ENCODE data around the gene ASPDH. TPM values are rescaled to one million over a fixed set of nuclear protein-coding genes. Genes with fewer than 3 reads are reported as not detected.
A peak's percentile ranks its signal among the peaks of the same experiment; 100 is the strongest.

ASPDH gene
- total and polyA plus RNA-seq, 2 of the 13 experiments (the other 11 are each of a cell fraction or from before 2014, with no cell fraction given): 2.2 to 3.3 TPM

- TF ChIP-seq ZNF800 (CRISPR knock-in tag; IDR thresholded peaks at IDR 0.05): no peak
- no peak for TF ChIP-seq RAD51 (IDR thresholded peaks at IDR 0.05; ENCODE audit: borderline replicate concordance)
- no peak for TF ChIP-seq ZBTB2 (CRISPR knock-in tag; IDR thresholded peaks at IDR 0.05; ENCODE audit: low read depth)
- no peak for ATAC-seq
- FAIRE-seq: no peak
- Histone ChIP-seq H3K4me2 (ENCODE audit: low read depth, low read length) (no peak overlapping the region), H3K79me2 (ENCODE audit: insufficient read depth, low read length) (no peaks in the 10 kb centered on the region), H3K27ac (ENCODE audit: extremely low read length, insufficient read depth, low read length) (no peak overlapping the region), H2AFZ (ENCODE audit: low read length) (no peak overlapping the region), H4K20me1 (ENCODE audit: insufficient read depth, low read length) (no peaks in the 10 kb centered on the region), H3K4me3 (replicated peaks in 1 of 3; ENCODE audit: insufficient read depth in 1 of 3, low read depth in 2 of 3, low read length in 3 of 3) (no peak overlapping the region), H3K9ac (ENCODE audit: insufficient read depth, low read depth, low read length) (no peak overlapping the region), H3K4me1 (ENCODE audit: insufficient read depth, low read length) (no peaks in the 10 kb centered on the region), H3K36me3 (replicated peaks in 1 of 2; ENCODE audit: control insufficient read depth in 1 of 2, insufficient read depth in 2 of 2, low read length in 2 of 2) (no peaks in the 10 kb centered on the region), H3K9me3 (ENCODE audit: low read length) (no peaks in the 10 kb centered on the region), H3K27me3 (ENCODE audit: control insufficient read depth in 1 of 2, insufficient read depth in 2 of 2, low read length in 2 of 2) (peaks cover 4 to 42% of the 10 kb centered on the region in 2 experiments; a peak in 4 of 5 replicates)
- no TSS peak for BruUV-seq (replicated peaks)
- CTCF ChIA-PET (ENCODE audit: low intra/inter-chr PET ratio, low total read pairs): no interaction called here
- in situ Hi-C loops (cut with HindIII; ENCODE audit: extremely low pct_ligation_motif_present, low pct_unique_long_range_greater_than_20kb) (no loop called here), intact Hi-C loops (cut with micrococcal nuclease; ENCODE audit: unreplicated experiment) (no loop called here)
- POLR2A ChIA-PET: no interaction called here
- DNase-seq (ENCODE audit: low spot score): no peak
- 20% methylated on average over 5 of the region's 8 CpGs for WGBS (ENCODE audit: low lambda C conversion rate)
Observed at GRCh38 chr19:50550594-50550966, 36.9 kb upstream of the ASPDH start.

DNA sequence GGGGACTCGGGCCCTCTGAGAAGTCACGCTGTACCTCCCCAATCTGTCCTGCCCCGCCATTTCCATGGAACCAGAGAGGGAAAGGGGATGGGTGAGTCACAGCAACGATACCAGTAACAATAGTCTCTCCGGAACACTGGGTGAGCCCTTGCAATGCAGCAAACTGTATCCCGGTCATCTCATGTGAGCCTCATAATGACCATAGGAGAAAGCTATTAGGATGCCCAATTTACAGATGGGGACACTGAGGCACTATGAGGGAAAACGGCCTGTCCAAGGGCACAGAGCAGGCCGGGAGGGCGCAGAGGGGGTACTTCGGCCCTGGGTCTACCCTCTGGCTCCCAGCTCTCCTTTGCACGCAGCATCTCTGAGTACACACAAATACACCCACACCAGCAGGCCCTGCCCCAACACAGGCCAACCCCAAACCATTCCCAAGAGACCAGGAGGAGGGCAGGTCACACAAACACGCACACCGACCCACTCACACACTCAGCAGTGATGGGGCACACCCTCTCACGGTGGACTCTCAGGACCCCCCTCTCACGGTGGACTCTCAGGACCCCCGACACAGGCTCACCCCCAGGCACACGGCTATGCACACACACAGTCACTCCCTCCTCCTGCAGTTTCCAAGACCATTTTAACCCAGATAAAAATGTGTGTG is 36.3 kb upstream of the ASPDH start:
- Histone ChIP-seq H3K9me3 (ENCODE audit: low read length) (no peaks in the 10 kb centered on the region), H3K79me2 (ENCODE audit: insufficient read depth, low read length) (no peaks in the 10 kb centered on the region), H3K4me3 (replicated peaks in 1 of 3; ENCODE audit: insufficient read depth in 1 of 3, low read depth in 2 of 3, low read length in 3 of 3) (no peak overlapping the region), H2AFZ (ENCODE audit: low read length) (no peak overlapping the region), H3K9ac (ENCODE audit: insufficient read depth, low read depth, low read length) (no peak overlapping the region), H3K27me3 (ENCODE audit: control insufficient read depth in 1 of 2, insufficient read depth in 2 of 2, low read length in 2 of 2) (peaks cover 3 to 38% of the 10 kb centered on the region in 2 experiments; a peak in 4 of 5 replicates), H3K4me2 (ENCODE audit: low read depth, low read length) (no peak overlapping the region), H3K36me3 (replicated peaks in 1 of 2; ENCODE audit: control insufficient read depth in 1 of 2, insufficient read depth in 2 of 2, low read length in 2 of 2) (no peaks in the 10 kb centered on the region), H3K4me1 (ENCODE audit: insufficient read depth, low read length) (no peaks in the 10 kb centered on the region), H4K20me1 (ENCODE audit: insufficient read depth, low read length) (no peaks in the 10 kb centered on the region), H3K27ac (ENCODE audit: extremely low read length, insufficient read depth, low read length) (no peak overlapping the region)
- BruUV-seq (replicated peaks): no TSS peak
- WGBS (ENCODE audit: low lambda C conversion rate): 5% methylated on average over 7 of the region's 17 CpGs
- in situ Hi-C loops (cut with HindIII; ENCODE audit: extremely low pct_ligation_motif_present, low pct_unique_long_range_greater_than_20kb): loop anchor here (10.0 kb wide), 1 partner anchor 235 kb away; no protein-coding TSS in a partner anchor
- DNase-seq (ENCODE audit: low spot score) (no peak), ATAC-seq (no peak), FAIRE-seq (no peak)
- POLR2A ChIA-PET: no interaction called here
- intact Hi-C loops (cut with micrococcal nuclease; ENCODE audit: unreplicated experiment): no loop called here
- CTCF ChIA-PET (ENCODE audit: low intra/inter-chr PET ratio, low total read pairs): no interaction called here
- TF ChIP-seq ZBTB38 (CRISPR knock-in tag; IDR thresholded peaks at IDR 0.05) (no peak), ZNF629 (CRISPR knock-in tag; conservative IDR thresholded peaks at IDR 0.05) (0 out of 2 replicates have a peak, but pooled peaks have one; percentile 16)
